HG03378 (cell line): ENCODE measurements around the gene HK2.
"Not testable (repeated sequence)": the region's sequence is repeated elsewhere in the genome, so short reads cannot be mapped to it uniquely, and the experiment has no call there.

Experiments used
- ATAC-seq: cut with Tn5 transposase; IDR thresholded peaks from one replicate; pipeline ENCODE4 v1.9.1; 2021; ENCODE audit warnings: mild to moderate bottlenecking, moderate library complexity; ENCODE audit not compliant: unreplicated experiment

Gene HK2

GRCh38 chr2:74833418-74834233 is at the start of gene HK2:
TSS of gene HK2 (plus strand) at chr2:74834127. CDS start at chr2:74834581, 454 bp downstream.
- ATAC-seq = peak; percentile 56

GRCh38 chr2:74789271-74789670 is 44.7 kb upstream of the HK2 start:
- no peak for ATAC-seq

- ATAC-seq = no peak
Observed at GRCh38 chr2:74792282-74792681, 41.6 kb upstream of the HK2 start.

GRCh38 chr2:74794878-74795277 is 39.0 kb upstream of the HK2 start:
- ATAC-seq = not testable (repeated sequence)

GRCh38 chr2:74806355-74806839 is 27.5 kb upstream of the HK2 start:
- no peak for ATAC-seq

- ATAC-seq = no peak
Observed at GRCh38 chr2:74806920-74807319, 27.0 kb upstream of the HK2 start.

- ATAC-seq = no peak
Observed at GRCh38 chr2:74812787-74813590, 20.9 kb upstream of the HK2 start.

GRCh38 chr2:74814102-74814501 is 19.8 kb upstream of the HK2 start:
- no peak for ATAC-seq

- ATAC-seq = no peak
Observed at GRCh38 chr2:74815941-74816340, 18.0 kb upstream of the HK2 start.

GRCh38 chr2:74816540-74817303 is 17.2 kb upstream of the HK2 start:
- no peak for ATAC-seq

- no peak for ATAC-seq
Observed at GRCh38 chr2:74817304-74817675, 16.6 kb upstream of the HK2 start.

GRCh38 chr2:74819702-74820101 is 14.2 kb upstream of the HK2 start:
- no peak for ATAC-seq

- no peak for ATAC-seq
Observed at GRCh38 chr2:74821177-74822126, 12.5 kb upstream of the HK2 start.

GRCh38 chr2:74822771-74823566 is 11.0 kb upstream of the HK2 start:
- no peak for ATAC-seq

GRCh38 chr2:74824679-74825078 is 9.2 kb upstream of the HK2 start:
- ATAC-seq = no peak

GRCh38 chr2:74828543-74828942 is 5.4 kb upstream of the HK2 start:
- ATAC-seq = no peak

GRCh38 chr2:74831693-74832530 is 2.0 kb upstream of the HK2 start:
- ATAC-seq = no peak

GRCh38 chr2:74834234-74834791 is 386 bp downstream of the HK2 start:
- peak; percentile 0 for ATAC-seq
